Measurements from ENCODE around the gene TIGD1.
"Not testable (repeated sequence)": the region's sequence is repeated elsewhere in the genome, so short reads cannot be mapped to it uniquely, and the experiment has no call there.

Gene TIGD1

DNA sequence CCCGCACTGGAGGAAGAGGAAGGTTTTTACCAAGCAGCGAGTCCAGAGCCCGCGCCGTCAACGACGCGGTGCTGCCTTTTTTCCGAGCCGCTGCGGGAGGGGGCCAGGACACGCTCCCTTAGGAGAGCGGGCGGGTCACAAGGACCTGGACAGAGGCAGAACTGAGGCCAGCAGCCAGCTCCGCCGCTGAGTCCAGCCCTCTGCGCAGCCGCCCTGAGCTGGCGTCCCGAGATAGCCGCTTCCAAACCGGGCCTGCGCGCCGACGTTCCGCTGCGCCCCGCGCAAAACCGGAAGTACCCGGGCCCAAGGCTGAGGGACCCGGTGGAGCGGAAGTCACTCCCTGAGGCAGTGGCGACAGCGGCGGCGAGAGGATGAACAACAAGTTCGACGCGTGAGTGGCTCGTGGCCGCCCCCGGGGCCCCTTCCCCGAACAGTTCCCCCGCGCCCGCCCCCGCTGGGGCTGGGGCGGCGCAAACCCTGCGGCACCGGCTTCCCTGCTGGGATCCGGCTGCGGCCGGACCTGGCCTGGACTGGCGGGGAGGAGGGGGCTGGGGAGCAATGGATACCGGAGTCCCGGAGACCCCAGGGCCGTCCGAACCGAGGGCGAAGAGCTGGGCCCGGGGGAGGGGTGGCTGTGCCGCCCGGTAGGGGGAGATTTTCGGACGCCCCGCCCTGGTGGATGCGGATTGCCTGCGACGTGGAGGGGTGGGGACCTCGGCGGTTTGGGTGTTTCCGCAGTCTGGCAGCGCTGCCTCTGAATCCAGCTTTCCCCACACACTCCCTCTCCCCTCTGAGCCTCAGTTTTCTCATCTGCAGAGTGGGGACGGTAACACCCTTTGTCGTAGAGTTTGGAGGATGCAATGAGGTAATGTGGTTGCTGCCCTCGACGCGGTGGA is at the start of gene TIGD1, which contains the start of gene EIF4E2:
TIGD1 (minus strand) TSS at position 204 of the 896 bp plus-strand sequence. CDS start 675 bp downstream, outside the sequence.
EIF4E2 (plus strand) TSS at position 336 of the 896 bp plus-strand sequence; CDS start at position 372, 36 bp downstream.
- peak; percentile 93 for DNase-seq

DNA sequence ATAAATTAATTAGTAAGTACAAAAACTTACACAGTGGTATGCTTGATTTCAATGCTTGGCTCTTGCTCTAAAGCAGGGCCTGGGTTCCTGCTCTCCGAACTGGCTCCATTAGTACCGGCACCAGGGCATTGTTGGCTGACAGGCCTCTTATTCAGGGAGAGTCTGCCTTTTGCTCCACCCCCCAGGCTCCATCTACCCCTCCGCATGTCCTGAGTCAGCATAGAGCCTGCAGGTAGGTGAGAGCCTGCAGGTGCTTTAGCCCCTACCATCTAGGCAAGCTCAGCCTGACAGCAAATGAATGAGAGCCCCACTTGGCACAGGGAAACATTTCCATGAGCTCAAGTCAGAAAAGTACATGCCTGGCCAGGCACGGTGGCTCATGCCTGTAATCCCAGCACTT is 47.9 kb upstream of the TIGD1 start:
- DNase-seq: no peak

DNA sequence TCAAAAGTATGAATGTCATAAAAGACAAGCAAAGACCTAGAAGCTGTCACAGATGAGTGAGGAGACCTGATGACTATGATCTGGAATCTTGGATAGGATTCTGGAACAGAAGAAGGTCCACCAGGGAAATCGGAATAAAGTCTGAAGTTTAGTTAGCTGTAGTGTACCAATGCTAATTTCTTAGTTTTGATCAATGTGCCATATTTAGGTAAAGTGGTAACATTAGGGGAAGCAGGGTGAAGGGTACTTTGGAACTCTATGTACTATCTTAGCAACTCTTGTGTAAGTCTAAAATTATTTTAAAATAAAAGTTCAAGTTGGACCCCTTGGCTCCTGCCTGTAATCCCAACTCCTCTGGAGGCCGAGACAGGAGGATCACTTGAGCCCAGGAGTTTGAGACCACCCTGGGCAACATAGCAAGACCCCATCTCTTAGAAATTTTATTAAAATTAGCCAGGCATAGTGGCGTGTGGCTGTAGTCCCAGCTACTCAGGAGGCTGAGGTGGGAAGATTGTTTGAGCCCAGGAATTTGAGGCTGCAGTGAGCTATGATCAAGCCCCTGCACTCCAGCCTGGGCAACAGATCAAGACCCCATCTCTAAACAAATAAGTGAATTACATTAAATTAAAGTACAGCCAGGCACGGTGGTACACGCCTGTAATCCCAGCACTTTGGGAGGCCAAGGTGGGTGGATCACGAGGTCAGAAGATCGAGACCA is 47.2 kb upstream of the TIGD1 start:
- DNase-seq: no peak

DNA sequence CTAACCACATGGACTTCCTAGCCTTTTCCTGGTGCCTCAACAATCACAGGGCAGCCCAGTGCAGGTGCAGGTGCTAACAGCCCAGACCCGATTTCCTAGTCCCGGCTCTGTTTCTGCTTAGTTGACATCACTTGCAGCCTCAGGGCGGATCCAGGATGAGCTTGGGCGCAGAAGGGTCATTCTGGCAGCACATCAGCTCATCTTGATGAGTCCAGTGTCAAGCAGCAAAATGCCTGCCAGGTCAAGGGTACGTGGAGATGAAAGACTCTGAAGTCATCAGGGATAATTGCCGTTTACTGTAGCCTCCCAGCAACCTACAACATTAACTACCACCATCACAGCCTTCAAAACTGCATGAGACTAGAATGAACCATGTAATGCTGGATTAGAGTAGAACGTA is 43.6 kb upstream of the TIGD1 start:
- no peak for DNase-seq

DNA sequence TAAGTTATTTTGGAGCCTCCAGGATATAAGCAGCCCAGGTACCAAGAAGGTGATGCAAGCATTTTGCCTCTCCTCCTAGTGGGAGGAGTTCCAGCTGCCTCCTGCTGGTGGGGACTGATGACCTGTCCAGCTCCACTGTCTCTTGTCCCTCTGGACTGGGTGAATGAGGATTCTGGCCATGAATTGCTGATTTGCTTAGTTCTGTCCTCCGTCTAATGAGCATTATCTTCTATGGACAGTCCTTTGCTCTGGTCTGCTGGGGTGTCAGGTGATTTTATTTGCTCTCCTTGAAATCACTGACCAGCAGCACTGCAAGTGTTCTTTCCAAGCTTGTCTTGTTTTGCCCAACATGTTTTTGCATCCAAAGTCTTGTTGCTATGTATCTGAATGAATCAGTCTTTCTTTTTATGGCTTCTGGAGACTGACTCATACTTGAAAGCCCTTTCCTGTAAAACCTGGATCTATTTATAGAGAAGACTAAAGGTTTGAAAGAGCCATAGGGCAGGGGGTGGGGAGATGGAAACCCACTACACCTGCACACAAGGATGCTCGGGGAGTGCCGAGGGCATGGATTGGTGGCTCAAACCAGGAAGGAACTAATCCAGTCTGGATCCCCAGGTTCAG is 42.5 kb upstream of the TIGD1 start:
- DNase-seq: no peak

GRCh38 chr2:232588680-232589585 is 38.6 kb upstream of the TIGD1 start:
- no peak for DNase-seq

DNA sequence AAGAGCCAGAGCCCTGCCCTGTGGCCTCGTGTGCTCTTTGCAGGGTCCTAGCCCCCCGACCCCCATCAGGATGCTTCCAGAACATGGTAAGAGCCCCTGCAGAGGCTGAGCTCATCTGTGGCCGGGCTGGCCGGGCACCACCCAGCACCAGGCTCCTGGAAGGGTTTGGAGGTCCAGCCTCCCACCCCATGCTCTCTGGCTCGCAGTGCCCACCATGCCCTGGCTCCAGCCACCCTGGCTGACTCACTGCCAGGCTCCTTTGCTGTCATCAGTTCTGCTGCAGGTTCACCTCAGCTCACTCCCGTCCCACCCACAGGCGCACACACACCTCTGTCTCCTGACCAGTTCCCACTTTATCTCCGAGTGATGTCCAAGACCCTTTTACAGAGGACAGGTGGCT is 37.7 kb upstream of the TIGD1 start:
- DNase-seq: no peak

- DNase-seq: no peak
These were observed 37.2 kb upstream of the TIGD1 start for GRCh38 chr2:232587512-232587911.

GRCh38 chr2:232586943-232587505 is 36.7 kb upstream of the TIGD1 start:
- DNase-seq: no peak

DNA sequence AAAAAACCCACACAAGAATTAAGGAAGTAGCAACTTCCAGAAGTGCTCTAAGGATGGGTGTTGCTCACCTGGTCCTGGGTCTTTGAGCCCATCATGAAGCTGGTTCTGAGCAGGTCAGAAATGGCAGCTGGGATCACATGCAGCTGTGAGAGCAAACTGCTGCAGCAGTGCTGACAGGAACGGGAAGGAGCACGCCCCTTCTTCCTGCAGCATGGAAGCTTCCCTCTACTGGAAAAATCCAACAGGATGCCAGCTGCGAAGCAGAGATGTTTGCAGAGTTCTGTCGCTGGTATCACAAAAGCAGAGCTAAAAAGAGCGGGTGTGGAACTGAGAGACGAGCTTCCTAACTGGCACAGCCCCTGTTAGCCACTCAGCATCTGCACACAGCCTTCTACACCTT is 33.9 kb upstream of the TIGD1 start:
- no peak for DNase-seq

- no peak for DNase-seq
These were observed 31.4 kb upstream of the TIGD1 start for GRCh38 chr2:232581725-232582124.

DNA sequence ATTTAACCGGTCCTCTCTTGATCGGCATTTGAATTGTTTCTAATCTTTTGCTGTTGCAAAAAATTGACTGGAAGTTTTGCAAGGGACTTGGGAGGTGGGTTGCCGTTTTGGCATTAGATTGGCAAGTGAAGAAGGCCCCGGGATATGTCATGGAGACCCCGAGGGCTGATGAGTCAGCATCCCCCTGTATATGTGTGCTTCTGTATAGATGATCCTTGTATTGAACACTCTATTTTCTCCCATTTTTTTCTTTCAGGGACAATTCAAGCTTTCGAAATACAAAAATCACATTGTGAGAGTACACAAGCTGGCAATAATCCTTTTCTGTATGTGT is 30.3 kb upstream of the TIGD1 start:
- no peak for DNase-seq

DNA sequence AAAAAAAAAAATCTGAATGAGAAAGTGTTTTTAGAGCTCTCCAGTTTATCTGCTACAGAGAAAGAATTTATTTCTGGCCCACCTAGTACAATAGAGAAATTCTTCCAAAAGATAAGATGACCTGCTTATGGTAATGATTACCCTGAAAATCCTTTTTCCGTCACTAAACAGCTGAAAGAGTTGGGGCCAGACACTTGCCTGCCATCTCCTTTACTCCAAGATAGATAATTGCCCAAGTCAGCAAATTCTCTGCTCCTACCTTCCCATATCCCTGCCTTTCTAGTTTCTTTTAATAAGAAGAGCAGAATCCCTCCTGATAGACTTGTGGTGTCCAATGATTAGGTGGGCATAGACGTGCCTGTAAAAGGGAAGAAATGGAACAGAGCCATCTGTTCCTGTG is 28.3 kb upstream of the TIGD1 start:
- DNase-seq: no peak

DNA sequence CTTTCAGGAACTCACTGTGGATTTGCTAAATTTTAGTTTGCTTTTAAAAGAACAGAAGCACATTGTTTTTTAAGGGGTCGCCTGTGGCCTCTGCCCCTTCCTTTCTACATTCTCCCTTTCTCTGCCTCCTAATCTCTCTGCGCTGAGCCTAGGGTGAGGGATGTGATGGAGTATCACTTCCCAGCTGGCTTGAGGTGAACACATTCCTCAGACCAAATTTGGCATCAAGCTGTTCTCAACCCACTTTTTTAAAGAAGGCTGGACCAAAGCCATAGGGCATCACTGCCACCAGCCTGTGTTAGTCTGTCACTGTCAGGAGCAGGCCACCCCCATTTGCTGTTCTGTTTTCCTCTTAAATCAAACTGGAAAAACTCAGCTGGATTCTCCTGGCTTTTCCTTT is 27.5 kb upstream of the TIGD1 start:
- DNase-seq: no peak

- DNase-seq: no peak
These were observed 26.6 kb upstream of the TIGD1 start for GRCh38 chr2:232576995-232577394.

DNA sequence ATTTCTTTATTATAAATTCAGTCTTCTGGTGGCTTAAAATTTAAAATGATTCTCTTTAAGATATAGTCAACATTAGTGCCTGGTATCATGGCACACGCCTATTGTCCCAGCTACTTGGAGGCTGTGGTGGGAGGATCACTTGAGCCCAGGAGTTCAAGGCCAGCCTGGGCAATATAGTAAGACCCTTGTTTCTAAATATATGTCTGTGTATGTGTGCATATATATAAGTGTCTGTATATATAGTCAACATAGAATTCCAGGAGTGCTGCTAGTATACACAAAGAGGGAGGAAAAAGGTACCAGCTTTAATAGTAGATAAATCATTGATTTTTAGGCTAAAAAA is 25.0 kb upstream of the TIGD1 start:
- no peak for DNase-seq

DNA sequence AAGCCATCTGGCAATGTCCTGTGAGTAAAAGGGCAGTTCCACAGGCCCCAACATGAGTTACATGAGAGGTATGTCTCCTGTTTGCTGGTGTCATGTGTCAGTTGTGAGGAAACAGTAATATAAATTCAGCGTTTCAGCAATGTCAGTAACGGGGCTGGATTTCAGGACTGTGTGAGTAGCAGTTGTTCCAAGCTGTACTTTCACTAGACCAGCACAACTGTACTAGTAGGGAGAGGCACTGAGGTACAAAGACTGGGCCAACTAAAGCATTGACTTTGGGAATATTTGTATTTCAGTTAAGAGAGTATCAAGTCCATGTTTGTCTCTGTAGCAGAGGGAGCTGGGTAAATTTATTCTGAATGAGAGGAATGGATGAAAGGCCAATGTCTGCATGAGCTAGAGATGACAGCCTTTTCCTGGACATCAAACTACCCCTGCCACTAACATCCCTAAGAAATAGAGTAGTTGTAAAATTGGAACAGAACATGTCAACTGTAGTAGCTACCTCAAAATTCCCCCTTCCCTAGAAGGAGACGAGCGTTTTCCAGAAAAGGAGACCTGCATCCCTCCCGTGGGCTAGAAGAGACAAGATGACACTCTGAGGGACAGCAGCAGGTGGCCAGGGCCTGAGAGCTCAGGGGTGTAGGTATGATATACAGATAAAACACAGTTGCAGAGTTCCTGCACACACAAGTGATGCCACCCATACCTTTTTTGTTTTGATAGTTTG is 24.5 kb upstream of the TIGD1 start:
- no peak for DNase-seq

DNA sequence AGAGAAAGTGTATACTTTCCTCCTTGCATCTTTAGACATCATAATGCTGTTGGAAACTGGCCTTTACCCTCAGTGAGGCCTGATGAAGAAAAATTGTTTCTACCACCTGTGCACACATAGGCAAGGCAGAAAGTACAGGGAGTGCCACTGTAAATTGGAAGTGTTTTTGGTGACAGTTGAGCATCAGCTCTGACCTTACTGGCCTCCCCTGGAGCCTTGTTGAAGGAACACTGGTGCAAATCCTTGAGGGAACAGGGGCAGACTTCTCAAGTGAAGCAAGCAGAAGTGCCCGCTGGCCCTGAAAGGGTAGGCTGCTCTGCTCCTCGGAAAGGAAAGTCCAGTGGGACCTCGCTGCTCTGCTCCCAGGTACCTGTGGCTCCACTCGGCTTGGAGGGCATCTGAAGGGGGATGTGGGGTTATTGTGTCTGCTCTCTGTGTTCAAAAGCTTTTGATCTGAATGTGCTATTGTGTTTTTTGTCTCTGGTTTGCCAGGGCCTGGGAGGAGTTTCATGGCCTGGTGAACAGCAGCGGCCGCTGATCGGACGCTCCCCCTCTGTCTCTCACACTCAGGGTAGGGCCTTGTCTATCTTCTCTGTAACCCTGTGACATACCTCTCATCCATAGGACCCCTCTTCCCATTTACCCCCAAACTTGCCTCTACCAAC is 23.5 kb upstream of the TIGD1 start:
- no peak for DNase-seq

GRCh38 chr2:232573042-232573441 is 22.7 kb upstream of the TIGD1 start:
- no peak for DNase-seq

DNA sequence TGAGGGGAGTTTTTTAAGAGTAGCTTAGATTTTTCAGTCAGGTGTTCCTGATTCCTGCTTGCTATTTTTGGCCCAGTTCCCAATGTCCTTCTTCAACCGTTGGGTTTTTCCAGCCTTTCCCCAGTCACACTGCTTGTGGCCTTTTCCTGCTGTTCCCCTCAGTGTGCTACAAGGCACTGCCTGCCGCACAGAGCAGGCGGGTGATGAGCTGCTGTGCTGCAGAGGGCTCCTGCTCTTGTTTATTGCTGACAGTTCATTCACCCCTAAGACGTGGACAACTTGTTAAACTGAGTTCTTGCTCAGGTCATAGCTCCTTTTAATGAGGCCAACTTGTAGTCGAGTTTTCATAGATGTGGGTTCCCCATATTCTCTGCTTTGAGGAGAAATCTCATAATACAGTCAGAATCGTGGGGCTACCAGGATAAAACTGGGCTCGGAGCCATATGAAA is 20.7 kb upstream of the TIGD1 start:
- DNase-seq: no peak

DNA sequence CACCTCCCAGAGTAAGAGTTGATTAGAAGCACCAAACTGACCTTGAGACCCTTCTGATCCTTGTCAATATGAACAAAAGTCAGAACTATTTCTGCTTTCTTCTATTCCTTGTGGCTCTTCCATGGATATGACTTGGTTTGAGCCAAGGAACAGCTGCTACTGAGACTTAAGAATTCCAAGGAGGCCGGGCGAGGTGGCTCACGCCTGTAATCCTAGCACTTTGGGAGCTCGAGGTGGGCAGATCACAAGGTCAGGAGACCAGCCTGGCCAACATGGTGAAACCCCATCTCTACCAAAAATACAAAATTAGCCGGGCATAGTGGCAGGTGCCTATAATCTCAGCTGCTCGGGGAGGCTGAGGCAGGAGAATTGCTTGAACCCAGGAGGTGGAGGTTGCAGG is 20.1 kb upstream of the TIGD1 start:
- not testable (repeated sequence) for DNase-seq

Measured in NCI-H345 (cell line).